Heart left ventricle (tissue), 16 donors: Measurements from ENCODE around the gene CLINT1. TPM values are rescaled to one million over a fixed set of nuclear protein-coding genes. Genes with fewer than 3 reads are reported as not detected.

ENCODE experiments used
- ATAC-seq, 4 donors: fragments of 200-7000 bp; cut with Tn5 transposase; one replicate each; pipeline ENCODE4 v1.9.1; 2020 to 2022; ENCODE audit warnings: moderate library complexity in 4 of 4, mild to moderate bottlenecking in 3 of 4, moderate number of reproducible peaks in 1 of 4
- DNase-seq, 5 donors: peaks; one replicate each; pipeline ENCODE4 v3.0.0-alpha.2; 2020
- H3K27ac ChIP-seq, 12 donors: fragments of 200-600 bp; sonication (generic) in 4 of 12; one replicate each; pipeline versions ENCODE4 v1.5.0 to v1.8.0; 2016 to 2022; ENCODE audit warnings: mild to moderate bottlenecking in 2 of 12
- H3K27me3 ChIP-seq, 9 donors: fragments of 200-600 bp; sonication (generic) in 2 of 9; one replicate each; pipeline versions ENCODE4 v1.5.1 to v1.8.0; 2016 to 2022; ENCODE audit warnings: mild to moderate bottlenecking in 3 of 9
- H3K36me3 ChIP-seq, 9 donors: fragments of 200-600 bp; sonication (generic) in 2 of 9; one replicate each; pipeline versions ENCODE4 v1.5.0 to v1.8.0; 2018 to 2022; ENCODE audit warnings: mild to moderate bottlenecking in 2 of 9
- H3K4me1 ChIP-seq, 12 donors: fragments of 200-600 bp; sonication (generic) in 4 of 12; one replicate each; pipeline versions ENCODE4 v1.5.0 to v1.8.0; 2016 to 2022; ENCODE audit warnings: mild to moderate bottlenecking in 3 of 12
- H3K4me3 ChIP-seq, 12 donors: fragments of 200-600 bp; sonication (generic) in 4 of 12; one replicate each; pipeline versions ENCODE4 v1.5.0 to v1.8.0; 2017 to 2022; ENCODE audit warnings: mild to moderate bottlenecking in 9 of 12, moderate library complexity in 4 of 12
- H3K9me3 ChIP-seq, 12 donors: fragments of 200-600 bp; sonication (generic) in 4 of 12; one replicate each; pipeline versions ENCODE4 v1.5.0 to v1.8.0; 2016 to 2022; ENCODE audit warnings: mild to moderate bottlenecking in 1 of 12
- POLR2A ChIP-seq, 2 donors: fragments of 450-650 bp; IDR thresholded peaks; one replicate each; pipeline ENCODE4 v1.6.1; 2017; ENCODE audit warnings: antibody characterized with exemption in 2 of 2, mild to moderate bottlenecking in 2 of 2, moderate library complexity in 2 of 2
- WGBS, 4 donors: extraction: QIAGEN DNeasy Blood & Tissue Kit in 2 of 4; methylation state at CpG; one replicate each; pipeline versions ENCODE4 v1.1.5 to v1.1.7; 2013 to 2018; 5-methylcytosine and 5-hydroxymethylcytosine counted together
- intact Hi-C, 10 donors: fragments of 100-400 bp; cut with DNase I; formaldehyde crosslinking; loops; one replicate each; pipeline versions ENCODE4 v1.11.1 to v1.14.2; 2022
- polyA plus RNA-seq, 2 donors: library from polyadenylated mRNA; stranded (reverse); fragments of 200-250 nt; gene quantifications; one replicate each; pipeline ENCODE4 v1.2.3, GENCODE V29; 2013
- total RNA-seq, 9 donors: library from RNA; depleted of rRNA in 2 of 9; stranded (reverse); fragments of >200 nt in 2 of 9; fragmentation: NEBNext Ultra II Directional in 3 of 9; extraction: Animal tissue kit (Norgen Biotek cat#: 25700) in 3 of 9; gene quantifications; one replicate each; pipeline versions ENCODE4 v1.1.0 to v1.2.4, GENCODE V29; 2016 to 2023
- TF ChIP-seq, protein P1 (sequence below), 12 donors: fragments of 200-600 bp; sonication (generic) in 4 of 12; IDR thresholded peaks; one replicate each; pipeline versions ENCODE4 v1.5.0 to v1.8.0; 2018 to 2022; ENCODE audit warnings: antibody characterized with exemption in 12 of 12, mild to moderate bottlenecking in 5 of 12
- donor health status: ischemic (EF 13 %, LVEDD 7.1; RV severe dilation, severe dysfunction).
- donor health status: healthy with polysubstance abuse.
- donor health status: DM: no; HTN: yes; CAD: no.
- donor health status: DM: no; HTN: no; CAD: no.
- donor health status: ischemic (EF 25% LVEDD 6.9; RV normal size, moderate dysfunction).
- donor health status: ischemic (EF 25% LVEDD 5.7; RV mildly dilated, moderate dysfunction).
- donor health status: healthy.
- donor health status: DM: yes; HTN: yes; CAD: no.
- donor health status: ischemic (EF 35%, LVEDD 5.7; RV mildly dilated, moderate dysfunction).
- donor health status: nonischemic (EF 11% LVEDD 7.7; RV severe dilation, severe dysfunction).
- donor health status: DM: yes; HTN: yes; CAD: no.
- donor health status: PGD.
- donor health status: ischemic (EF 29% LVEDD 5.4; RV normal size, mild dysfunction).
- donor health status: nonischemic (EF 23%, LVEDD 6.1; RV moderate dilation, normal function).

CLINT1 gene
- total and polyA plus RNA-seq, 11 donors = 13.0 to 84.8 (median 48.7) TPM

DNA sequence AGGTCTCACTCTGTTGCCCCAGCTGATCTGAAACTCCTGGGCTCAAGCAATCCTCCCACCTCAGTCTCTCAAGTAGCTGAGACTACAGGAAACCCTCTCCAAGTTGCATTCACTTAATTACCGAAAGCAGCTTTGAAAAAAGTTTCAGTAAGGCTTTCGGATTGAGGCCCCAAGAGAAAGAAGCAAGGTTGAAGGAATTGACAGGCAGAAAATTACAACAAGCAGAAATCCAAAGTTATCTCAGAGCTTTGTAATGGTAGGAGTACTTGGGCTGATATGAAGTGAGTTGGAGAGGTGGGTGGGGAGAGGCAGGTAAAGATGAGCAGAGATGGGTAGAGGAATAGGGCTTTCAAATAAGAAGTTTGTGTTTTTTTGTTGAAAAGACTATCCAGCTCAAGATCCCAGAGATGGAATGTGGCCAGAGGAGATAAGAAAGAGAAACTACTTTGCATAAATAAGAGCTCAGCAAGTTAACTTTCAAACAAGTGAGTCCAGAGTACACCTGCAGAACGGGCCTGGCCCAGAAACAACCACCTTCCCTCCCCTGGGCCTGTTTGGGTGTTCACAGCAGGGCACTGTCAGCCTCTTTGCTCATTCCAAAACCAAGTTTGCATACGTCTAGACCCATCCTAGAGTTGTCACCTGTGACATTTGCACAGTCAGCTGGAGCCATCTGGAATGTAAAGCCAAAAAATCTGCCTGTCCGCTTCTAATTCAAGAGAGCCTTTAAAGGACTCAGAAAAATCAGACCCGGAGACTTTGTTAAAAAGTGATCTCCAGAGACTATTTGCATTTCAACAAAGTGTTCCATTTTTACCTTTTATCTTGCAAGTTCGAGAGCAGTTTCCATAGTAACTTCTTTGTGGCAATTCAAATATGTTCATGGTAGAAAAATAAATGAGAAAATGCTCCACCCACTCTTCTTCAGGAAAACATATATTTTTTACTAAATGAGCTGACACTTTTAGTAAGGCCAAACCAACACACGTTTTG lies 2.2 kb upstream of the CLINT1 start:
- DNase-seq (no peak), ATAC-seq (no peak)
- WGBS, 4 donors = 79 to 88% (median 83%) methylated on average over 8 of the region's 8 CpGs
- H3K27ac ChIP-seq = no peak overlapping the region
- H3K9me3 ChIP-seq = no peaks in the 10 kb centered on the region
- no peak overlapping the region for H3K4me3 ChIP-seq
- no peaks in the 10 kb centered on the region for H3K27me3 ChIP-seq
- no peaks in the 10 kb centered on the region for H3K36me3 ChIP-seq
- TF ChIP-seq POLR2A (IDR thresholded peaks at IDR 0.05) = no peak
- TF ChIP-seq, protein P1, sequence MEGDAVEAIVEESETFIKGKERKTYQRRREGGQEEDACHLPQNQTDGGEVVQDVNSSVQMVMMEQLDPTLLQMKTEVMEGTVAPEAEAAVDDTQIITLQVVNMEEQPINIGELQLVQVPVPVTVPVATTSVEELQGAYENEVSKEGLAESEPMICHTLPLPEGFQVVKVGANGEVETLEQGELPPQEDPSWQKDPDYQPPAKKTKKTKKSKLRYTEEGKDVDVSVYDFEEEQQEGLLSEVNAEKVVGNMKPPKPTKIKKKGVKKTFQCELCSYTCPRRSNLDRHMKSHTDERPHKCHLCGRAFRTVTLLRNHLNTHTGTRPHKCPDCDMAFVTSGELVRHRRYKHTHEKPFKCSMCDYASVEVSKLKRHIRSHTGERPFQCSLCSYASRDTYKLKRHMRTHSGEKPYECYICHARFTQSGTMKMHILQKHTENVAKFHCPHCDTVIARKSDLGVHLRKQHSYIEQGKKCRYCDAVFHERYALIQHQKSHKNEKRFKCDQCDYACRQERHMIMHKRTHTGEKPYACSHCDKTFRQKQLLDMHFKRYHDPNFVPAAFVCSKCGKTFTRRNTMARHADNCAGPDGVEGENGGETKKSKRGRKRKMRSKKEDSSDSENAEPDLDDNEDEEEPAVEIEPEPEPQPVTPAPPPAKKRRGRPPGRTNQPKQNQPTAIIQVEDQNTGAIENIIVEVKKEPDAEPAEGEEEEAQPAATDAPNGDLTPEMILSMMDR (IDR thresholded peaks at IDR 0.05) = no peak
- peaks cover 0 to 25% (median 13%) of the 10 kb centered on the region in 12 donors for H3K4me1 ChIP-seq
- intact Hi-C loops = no loop called here

DNA sequence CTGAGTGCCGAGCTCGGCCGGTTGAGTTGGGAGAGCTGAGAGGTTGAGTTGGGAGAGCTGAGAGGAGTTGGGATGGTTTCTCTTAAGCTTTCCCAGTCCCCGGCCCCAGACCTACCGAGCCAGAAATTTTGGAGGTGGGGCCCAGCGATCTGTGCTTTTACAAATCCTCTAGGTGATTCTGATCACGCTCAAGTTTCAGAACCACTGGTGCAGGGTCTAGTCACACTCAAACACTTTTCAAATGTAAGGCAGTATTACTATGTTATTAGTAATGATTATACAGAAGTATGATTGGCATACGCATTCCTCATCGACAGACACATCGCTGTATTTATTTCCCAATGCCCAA lies 256 bp upstream of the CLINT1 start:
- H3K27me3 ChIP-seq = no peaks in the 10 kb centered on the region
- intact Hi-C loops = loop anchor here (2.0 to 10.0 kb wide), 10 partner anchors 37 to 136 kb away; no protein-coding TSS in a partner anchor
- H3K36me3 ChIP-seq = no peaks in the 10 kb centered on the region
- H3K27ac ChIP-seq = peak overlapping the region in 9 of 12 donors; percentile 79 to 93 (median 90)
- peak overlapping the region in 11 of 12 donors; percentile 72 to 98 (median 88) for H3K4me3 ChIP-seq
- 33 to 42% (median 34%) methylated on average over 9 to 10 of the region's 10 CpGs for WGBS, 4 donors
- peaks cover 0 to 45% (median 26%) of the 10 kb centered on the region in 12 donors for H3K4me1 ChIP-seq
- no peak for TF ChIP-seq POLR2A (IDR thresholded peaks at IDR 0.05)
- TF ChIP-seq, protein P1 (IDR thresholded peaks at IDR 0.05) = no peak
- DNase-seq (no peak), ATAC-seq (no peak)
- H3K9me3 ChIP-seq = no peaks in the 10 kb centered on the region

DNA sequence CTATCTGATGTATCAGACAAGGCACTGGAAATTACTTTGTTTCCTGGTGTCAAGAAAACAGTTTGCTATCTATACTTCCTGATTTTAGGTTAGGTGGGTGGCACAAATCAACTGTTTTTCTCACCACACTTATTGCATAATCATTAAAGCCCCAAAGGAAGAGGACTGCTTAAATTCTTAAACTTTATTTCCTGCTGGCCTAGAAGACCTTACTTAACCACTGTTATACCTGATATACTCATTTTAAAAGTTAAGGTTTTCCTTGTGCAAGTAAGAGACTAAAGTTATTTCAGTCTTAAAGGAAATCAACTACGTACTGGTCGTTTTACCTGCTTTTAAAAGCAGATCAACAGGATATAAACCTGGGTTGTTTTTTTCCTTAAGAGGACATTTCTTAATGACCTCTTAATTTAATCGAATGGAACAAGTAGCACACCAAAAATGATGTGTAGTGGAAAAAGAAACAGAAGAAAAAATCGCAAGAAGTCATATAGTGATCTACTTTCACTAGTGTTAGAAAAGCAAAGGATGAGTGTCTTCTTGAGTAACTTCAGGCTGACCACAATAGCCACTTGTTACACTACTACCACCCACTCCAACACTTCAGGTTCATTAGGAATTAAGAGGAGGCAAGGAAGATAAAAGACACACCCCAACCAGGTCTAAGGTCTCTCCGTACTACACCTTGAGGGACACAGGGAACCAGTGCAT lies 974 bp downstream of the CLINT1 start:
- peaks cover 0 to 47% (median 26%) of the 10 kb centered on the region in 12 donors for H3K4me1 ChIP-seq
- DNase-seq = no peak
- WGBS, 4 donors = 5 to 6% (median 6%) methylated on average over 5 of the region's 5 CpGs
- no peaks in the 10 kb centered on the region for H3K36me3 ChIP-seq
- H3K27me3 ChIP-seq = no peaks in the 10 kb centered on the region
- peak overlapping the region; percentile 35 to 93 (median 90) for H3K27ac ChIP-seq
- TF ChIP-seq, protein P1 (IDR thresholded peaks at IDR 0.05) = no peak
- no peak for TF ChIP-seq POLR2A (IDR thresholded peaks at IDR 0.05)
- no peaks in the 10 kb centered on the region for H3K9me3 ChIP-seq
- peak overlapping the region; percentile 67 to 98 (median 88) for H3K4me3 ChIP-seq
- intact Hi-C loops = loop anchor here (2.0 to 10.0 kb wide), 12 partner anchors 36 to 137 kb away; no protein-coding TSS in a partner anchor
- ATAC-seq = peak in 3 of 4 donors; percentile 20 to 43 (median 26)
